ENCODE data around the gene P2RX5.

The P2RX5 gene

DNA sequence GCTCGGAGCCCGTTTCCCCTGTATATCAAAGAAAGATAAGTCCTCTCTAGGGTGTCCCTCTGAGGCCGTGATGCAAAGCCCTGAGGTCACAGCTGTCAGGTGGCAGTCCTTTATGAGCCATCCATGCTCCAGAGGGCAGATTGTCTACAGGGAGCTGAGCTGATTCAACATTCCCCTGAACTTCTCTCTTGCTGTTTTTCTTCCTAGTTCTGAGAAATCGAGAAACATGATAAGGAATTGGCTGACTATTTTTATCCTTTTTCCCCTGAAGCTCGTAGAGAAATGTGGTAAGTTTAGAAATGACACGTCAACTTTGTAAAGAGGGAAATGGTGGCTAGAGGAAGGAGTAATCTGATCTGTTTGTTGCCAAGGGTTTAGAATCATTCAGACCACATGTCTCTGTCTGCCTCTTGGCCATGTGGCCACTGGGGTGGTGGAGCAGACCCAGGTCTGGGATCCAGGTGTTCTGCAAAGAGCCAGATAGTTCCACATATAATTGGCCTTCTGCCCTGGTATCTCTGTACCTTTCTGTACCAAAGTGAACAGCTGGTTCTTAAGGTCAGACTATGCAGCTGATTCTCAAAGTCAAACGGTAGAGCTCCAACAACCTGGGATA lies 55.9 kb downstream of the P2RX5 start:
- no peaks in the 10 kb centered on the region for H3K9me3 ChIP-seq (ENCODE audit: insufficient read depth, low read length)
- no peak for DNase-seq (ENCODE audit: low read depth, low spot score)
- no peaks in the 10 kb centered on the region for H3K27me3 ChIP-seq (ENCODE audit: insufficient read depth, insufficient read length)
- H3K9ac ChIP-seq (ENCODE audit: insufficient read length, low read depth), result no peak overlapping the region
- H3K4me1 ChIP-seq (ENCODE audit: insufficient read depth, insufficient read length), result peaks cover 7% of the 10 kb centered on the region
- TF ChIP-seq SUZ12 (IDR thresholded peaks at IDR 0.05; ENCODE audit: extremely low read depth, insufficient read depth, insufficient read length), result no peak
- no peak for TF ChIP-seq YY1 (IDR thresholded peaks at IDR 0.05; ENCODE audit: insufficient read depth, insufficient read length)
- TF ChIP-seq ZNF274 (IDR thresholded peaks at IDR 0.05; ENCODE audit: low read depth, low read length), result no peak
- no peak overlapping the region for H3K4me3 ChIP-seq (ENCODE audit: insufficient read length, low read depth)
- peaks cover 47% of the 10 kb centered on the region for H3K36me3 ChIP-seq (ENCODE audit: insufficient read depth, insufficient read length, low read length)

- Histone ChIP-seq H3K36me3 (ENCODE audit: insufficient read depth, insufficient read length, low read length) (peaks cover 37% of the 10 kb centered on the region), H3K9me3 (ENCODE audit: insufficient read depth, low read length) (no peaks in the 10 kb centered on the region), H3K27me3 (ENCODE audit: insufficient read depth, insufficient read length) (no peaks in the 10 kb centered on the region), H3K4me3 (ENCODE audit: insufficient read length, low read depth) (peak overlapping the region; percentile 88), H3K9ac (ENCODE audit: insufficient read length, low read depth) (peak overlapping the region; percentile 86), H3K4me1 (ENCODE audit: insufficient read depth, insufficient read length) (peaks cover 10% of the 10 kb centered on the region)
- DNase-seq (ENCODE audit: low read depth, low spot score), result no peak
- TF ChIP-seq ZNF274 (IDR thresholded peaks at IDR 0.05; ENCODE audit: low read depth, low read length) (no peak), SUZ12 (IDR thresholded peaks at IDR 0.05; ENCODE audit: extremely low read depth, insufficient read depth, insufficient read length) (no peak), YY1 (IDR thresholded peaks at IDR 0.05; ENCODE audit: insufficient read depth, insufficient read length) (no peak)
Measured at GRCh38 chr17:3636908-3637373, 59.0 kb downstream of the P2RX5 start.

DNA sequence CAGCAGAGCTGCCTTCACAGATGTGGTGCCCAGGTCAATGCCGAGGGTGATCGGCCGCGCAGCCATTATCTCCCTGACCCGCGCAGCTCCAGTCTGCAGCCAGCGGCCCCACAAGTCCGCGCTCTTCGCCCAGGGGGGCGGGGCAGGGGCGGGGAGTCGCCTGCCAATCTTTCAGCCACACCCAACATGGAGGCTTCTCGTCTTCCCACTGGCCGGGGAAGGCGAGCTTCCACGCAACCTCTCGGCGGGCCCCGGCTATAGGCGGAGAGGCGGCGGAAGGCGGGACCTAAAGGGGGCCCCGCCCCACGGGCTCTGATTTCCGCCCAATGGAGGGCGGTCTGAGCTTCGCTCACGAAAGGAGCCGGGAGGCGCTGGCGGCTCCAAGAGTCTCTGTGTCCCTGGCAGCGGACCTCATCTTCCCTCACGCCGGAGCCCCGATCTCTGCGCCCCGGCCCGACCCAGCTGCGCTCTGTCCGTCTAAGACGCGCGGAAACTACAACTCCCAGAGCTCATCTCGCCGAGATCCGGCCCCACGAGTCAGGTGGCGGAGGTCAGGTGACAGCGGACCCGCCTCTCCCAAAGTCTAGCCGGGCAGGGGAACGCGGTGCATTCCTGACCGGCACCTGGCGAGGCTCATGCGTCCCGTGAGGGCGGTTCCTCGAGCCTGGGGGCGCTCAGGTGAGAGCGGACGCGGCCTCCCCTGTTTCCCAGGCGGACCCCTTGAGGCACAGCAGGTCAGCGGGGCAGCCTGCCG lies 59.6 kb downstream of the P2RX5 start, which contains the start of the genes CTNS and SHPK:
Gene CTNS (plus strand): TSS at position 607 of the 754 bp plus-strand sequence. CDS start 3,447 bp downstream, outside the sequence.
Gene SHPK (minus strand): TSS at position 97 of the 754 bp plus-strand sequence. CDS start 31 bp downstream, at position 66.
- H3K4me1 ChIP-seq (ENCODE audit: insufficient read depth, insufficient read length), result peaks cover 10% of the 10 kb centered on the region
- no peaks in the 10 kb centered on the region for H3K27me3 ChIP-seq (ENCODE audit: insufficient read depth, insufficient read length)
- no peaks in the 10 kb centered on the region for H3K9me3 ChIP-seq (ENCODE audit: insufficient read depth, low read length)
- H3K9ac ChIP-seq (ENCODE audit: insufficient read length, low read depth), result peak within 1 kb of the TSS; percentile 97
- TF ChIP-seq SUZ12 (IDR thresholded peaks at IDR 0.05; ENCODE audit: extremely low read depth, insufficient read depth, insufficient read length) (no peak), YY1 (IDR thresholded peaks at IDR 0.05; ENCODE audit: insufficient read depth, insufficient read length) (no peak), ZNF274 (IDR thresholded peaks at IDR 0.05; ENCODE audit: low read depth, low read length) (no peak)
- H3K4me3 ChIP-seq (ENCODE audit: insufficient read length, low read depth), result peak within 1 kb of the TSS; percentile 88
- peaks cover 34% of the 10 kb centered on the region for H3K36me3 ChIP-seq (ENCODE audit: insufficient read depth, insufficient read length, low read length)
- DNase-seq (ENCODE audit: low read depth, low spot score), result peak; percentile 91

- H3K36me3 ChIP-seq (ENCODE audit: insufficient read depth, insufficient read length, low read length), result peaks cover 30% of the 10 kb centered on the region
- peak overlapping the region; percentile 88 for H3K4me3 ChIP-seq (ENCODE audit: insufficient read length, low read depth)
- no peaks in the 10 kb centered on the region for H3K27me3 ChIP-seq (ENCODE audit: insufficient read depth, insufficient read length)
- no peak for TF ChIP-seq SUZ12 (IDR thresholded peaks at IDR 0.05; ENCODE audit: extremely low read depth, insufficient read depth, insufficient read length)
- TF ChIP-seq YY1 (IDR thresholded peaks at IDR 0.05; ENCODE audit: insufficient read depth, insufficient read length), result no peak
- TF ChIP-seq ZNF274 (IDR thresholded peaks at IDR 0.05; ENCODE audit: low read depth, low read length), result no peak
- H3K9ac ChIP-seq (ENCODE audit: insufficient read length, low read depth), result peak overlapping the region; percentile 97
- peaks cover 7% of the 10 kb centered on the region for H3K4me1 ChIP-seq (ENCODE audit: insufficient read depth, insufficient read length)
- DNase-seq (ENCODE audit: low read depth, low spot score), result no peak
- H3K9me3 ChIP-seq (ENCODE audit: insufficient read depth, low read length), result no peaks in the 10 kb centered on the region
Measured at GRCh38 chr17:3635474-3636153, 60.3 kb downstream of the P2RX5 start.

- Histone ChIP-seq H3K36me3 (ENCODE audit: insufficient read depth, insufficient read length, low read length) (peaks cover 35% of the 10 kb centered on the region), H3K9me3 (ENCODE audit: insufficient read depth, low read length) (no peaks in the 10 kb centered on the region), H3K27me3 (ENCODE audit: insufficient read depth, insufficient read length) (no peaks in the 10 kb centered on the region), H3K4me3 (ENCODE audit: insufficient read length, low read depth) (no peak overlapping the region), H3K4me1 (ENCODE audit: insufficient read depth, insufficient read length) (peaks cover 8% of the 10 kb centered on the region), H3K9ac (ENCODE audit: insufficient read length, low read depth) (no peak overlapping the region)
- no peak for DNase-seq (ENCODE audit: low read depth, low spot score)
- TF ChIP-seq YY1 (IDR thresholded peaks at IDR 0.05; ENCODE audit: insufficient read depth, insufficient read length) (no peak), SUZ12 (IDR thresholded peaks at IDR 0.05; ENCODE audit: extremely low read depth, insufficient read depth, insufficient read length) (no peak), ZNF274 (IDR thresholded peaks at IDR 0.05; ENCODE audit: low read depth, low read length) (no peak)
Measured at GRCh38 chr17:3632287-3632686, 63.7 kb downstream of the P2RX5 start.

GRCh38 chr17:3630781-3631180 lies 65.2 kb downstream of the P2RX5 start:
- no peaks in the 10 kb centered on the region for H3K9me3 ChIP-seq (ENCODE audit: insufficient read depth, low read length)
- no peak overlapping the region for H3K9ac ChIP-seq (ENCODE audit: insufficient read length, low read depth)
- no peaks in the 10 kb centered on the region for H3K27me3 ChIP-seq (ENCODE audit: insufficient read depth, insufficient read length)
- DNase-seq (ENCODE audit: low read depth, low spot score), result no peak
- TF ChIP-seq ZNF274 (IDR thresholded peaks at IDR 0.05; ENCODE audit: low read depth, low read length) (no peak), SUZ12 (IDR thresholded peaks at IDR 0.05; ENCODE audit: extremely low read depth, insufficient read depth, insufficient read length) (no peak), YY1 (IDR thresholded peaks at IDR 0.05; ENCODE audit: insufficient read depth, insufficient read length) (no peak)
- H3K36me3 ChIP-seq (ENCODE audit: insufficient read depth, insufficient read length, low read length), result peaks cover 40% of the 10 kb centered on the region
- no peak overlapping the region for H3K4me3 ChIP-seq (ENCODE audit: insufficient read length, low read depth)
- peaks cover 8% of the 10 kb centered on the region for H3K4me1 ChIP-seq (ENCODE audit: insufficient read depth, insufficient read length)
